DND-41 (cell line): ENCODE results near the gene CEP57L1.

Experiments
- CTCF ChIP-seq: IDR thresholded peaks from 2 replicates; pipeline ENCODE4 v1.5.1; 2012; ENCODE audit warnings: borderline replicate concordance, low read length, moderate library complexity, mild to moderate bottlenecking; ENCODE audit not compliant: poor library complexity, severe bottlenecking; ENCODE audit errors: extremely low read depth
- EZH2 ChIP-seq: IDR thresholded peaks from 3 replicates; pipeline ENCODE4 v1.6.1; 2012; ENCODE audit warnings: borderline replicate concordance, low read depth, mild to moderate bottlenecking, moderate library complexity, low read length, inconsistent platforms; ENCODE audit not compliant: severe bottlenecking

- no peak for TF ChIP-seq CTCF
- no peak for TF ChIP-seq EZH2
Measured at GRCh38 chr6:109178921-109179320, 83.6 kb downstream of the CEP57L1 start.
